ENCODE measurements around the gene AMFR.

Gene AMFR

DNA sequence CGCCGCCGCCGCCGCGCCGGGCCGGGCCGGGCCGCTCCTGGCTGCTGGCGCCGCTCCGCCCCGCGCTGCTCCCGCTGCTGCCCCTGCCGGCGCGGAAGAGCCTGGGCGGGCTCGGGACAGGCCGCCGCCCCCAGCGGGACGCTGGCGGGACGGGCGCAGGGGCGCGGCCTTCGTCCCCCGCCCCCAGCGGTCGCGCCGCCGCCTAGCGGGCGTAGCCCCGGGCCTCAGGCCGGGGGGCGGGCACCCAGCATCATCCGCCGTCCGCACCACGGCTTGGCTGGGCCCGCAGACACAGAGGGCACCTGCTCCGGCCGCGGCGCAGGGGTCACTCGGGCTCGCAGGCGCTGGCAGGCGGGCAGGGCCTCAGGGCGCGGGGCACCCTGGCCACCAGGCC is at the start of gene AMFR:
Gene AMFR, minus strand, starts transcription at position 107 of the 394 bp plus-strand sequence. CDS start 218 bp downstream, outside the sequence.
- peak; percentile 60 for DNase-seq

- no peak for DNase-seq
Measured at GRCh38 chr16:56470666-56471065, 45.3 kb upstream of the AMFR start.

- no peak for DNase-seq
Measured at GRCh38 chr16:56470232-56470631, 44.9 kb upstream of the AMFR start.

GRCh38 chr16:56469748-56470147 is 44.4 kb upstream of the AMFR start:
- DNase-seq = no peak

- no peak for DNase-seq
Measured at GRCh38 chr16:56468800-56469199, 43.5 kb upstream of the AMFR start.

- DNase-seq = no peak
Measured at GRCh38 chr16:56466344-56466743, 41.0 kb upstream of the AMFR start.

- no peak for DNase-seq
Measured at GRCh38 chr16:56463153-56463552, 37.8 kb upstream of the AMFR start.

- no peak for DNase-seq
Measured at GRCh38 chr16:56462064-56462796, 36.9 kb upstream of the AMFR start.

DNA sequence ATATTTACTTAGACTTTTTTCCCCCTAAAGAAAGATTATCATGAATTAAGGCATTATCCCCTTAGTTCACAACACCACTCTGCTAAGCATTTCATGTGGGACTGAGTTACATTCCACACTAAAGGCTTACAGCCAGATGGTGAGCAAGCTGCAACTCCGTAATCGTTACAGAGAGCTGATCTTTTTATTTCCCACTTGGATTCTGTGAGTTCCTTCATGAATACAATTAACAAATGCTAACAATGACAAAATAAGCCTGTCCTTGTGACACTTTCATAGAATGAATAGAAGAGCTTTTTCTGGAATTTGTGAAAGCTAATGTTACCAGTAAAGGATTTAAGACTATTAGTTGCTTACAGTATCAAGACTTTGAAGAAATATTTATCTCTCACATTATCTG is 34.8 kb upstream of the AMFR start:
- DNase-seq = no peak

- no peak for DNase-seq
Measured at GRCh38 chr16:56457927-56458470, 32.7 kb upstream of the AMFR start.

DNA sequence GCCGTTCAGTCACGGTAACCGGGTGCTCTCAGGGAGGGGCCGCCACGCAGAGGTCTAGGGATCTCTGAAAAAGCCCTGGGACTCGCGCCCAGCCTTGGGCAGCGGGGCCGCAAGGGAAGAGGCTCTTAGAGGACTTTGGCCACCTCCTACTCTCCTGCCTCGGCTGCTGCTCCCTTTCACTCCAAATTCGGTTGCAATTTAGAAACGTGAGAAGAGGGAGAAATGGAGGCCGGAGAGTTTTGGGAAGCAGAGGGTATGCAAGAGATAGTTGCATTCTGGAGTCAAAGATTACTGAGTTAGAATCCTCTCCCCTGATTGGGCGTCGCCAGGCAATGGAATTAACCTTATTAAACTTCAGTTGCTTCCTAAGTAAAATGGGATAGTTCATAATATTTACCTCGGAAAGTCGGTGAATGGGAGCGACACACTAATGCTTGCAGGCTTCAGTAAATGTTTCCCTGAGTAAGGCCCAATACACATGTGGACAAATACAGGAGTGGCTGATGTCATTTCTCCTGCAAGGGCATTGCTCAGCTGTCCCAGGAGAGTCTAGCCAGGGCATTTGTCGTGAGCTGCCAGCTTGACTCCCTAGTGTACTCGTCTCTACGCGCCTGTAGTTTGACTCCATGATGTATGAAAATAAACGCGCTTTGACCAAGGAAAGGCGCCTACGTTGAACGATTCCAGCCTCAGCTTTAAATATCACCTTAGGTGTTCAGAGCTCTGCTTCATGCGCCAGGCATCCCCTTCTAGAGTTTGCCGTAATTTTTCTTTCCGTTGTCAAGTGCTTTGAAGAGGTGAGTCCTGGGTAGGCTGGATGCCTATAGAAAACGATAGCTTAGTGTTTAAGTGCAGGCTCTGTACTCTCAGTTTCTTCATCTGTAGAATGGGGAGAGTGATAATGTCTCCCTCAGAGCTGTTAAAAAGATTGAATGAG is 26.7 kb upstream of the AMFR start:
- DNase-seq = peak; percentile 29

DNA sequence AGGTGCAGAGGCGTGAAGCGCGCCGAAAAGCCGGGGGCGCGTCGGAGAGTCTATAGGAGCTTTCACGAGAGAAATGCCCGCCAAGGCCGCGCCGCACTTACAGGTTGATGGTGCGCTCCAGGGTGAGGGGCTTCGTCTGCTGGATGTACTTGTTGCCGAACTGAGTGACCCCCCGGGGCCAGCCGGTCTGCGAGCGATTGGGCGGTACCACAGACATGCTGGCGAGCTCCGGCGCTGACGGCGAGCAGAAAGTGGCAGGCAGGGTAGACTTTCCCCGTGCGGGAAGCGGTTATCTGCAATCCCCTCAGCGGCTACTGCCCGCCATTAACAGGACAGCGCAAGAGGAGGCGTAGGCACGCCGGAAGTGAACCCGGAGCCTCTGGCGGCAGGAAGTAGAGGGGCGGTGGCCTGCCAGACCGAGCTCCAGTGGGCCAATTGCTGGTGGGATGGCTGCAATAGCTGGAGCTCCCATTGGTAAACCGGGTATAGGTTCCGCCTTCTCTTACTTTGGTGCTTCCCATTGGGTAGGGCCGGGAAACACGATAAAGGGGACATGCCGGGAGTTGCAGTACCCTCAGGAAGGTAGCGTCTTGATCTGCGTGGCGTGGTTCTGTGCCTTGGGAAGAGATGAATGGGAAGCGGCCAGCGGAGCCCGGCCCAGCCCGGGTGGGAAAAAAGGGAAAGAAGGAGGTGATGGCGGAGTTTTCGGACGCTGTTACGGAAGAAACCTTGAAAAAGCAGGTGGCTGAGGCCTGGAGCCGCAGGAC is 25.8 kb upstream of the AMFR start, which contains the start of the genes NUDT21 and OGFOD1:
Gene NUDT21, minus strand, starts transcription at position 347 of the 767 bp plus-strand sequence. Its CDS starts 130 bp downstream, at position 217.
Gene OGFOD1, plus strand, starts transcription at position 569 of the 767 bp plus-strand sequence. Its CDS starts 59 bp downstream, at position 628.
- peak; percentile 91 for DNase-seq

GRCh38 chr16:56450275-56450985 is 25.1 kb upstream of the AMFR start:
- DNase-seq = no peak

DNA sequence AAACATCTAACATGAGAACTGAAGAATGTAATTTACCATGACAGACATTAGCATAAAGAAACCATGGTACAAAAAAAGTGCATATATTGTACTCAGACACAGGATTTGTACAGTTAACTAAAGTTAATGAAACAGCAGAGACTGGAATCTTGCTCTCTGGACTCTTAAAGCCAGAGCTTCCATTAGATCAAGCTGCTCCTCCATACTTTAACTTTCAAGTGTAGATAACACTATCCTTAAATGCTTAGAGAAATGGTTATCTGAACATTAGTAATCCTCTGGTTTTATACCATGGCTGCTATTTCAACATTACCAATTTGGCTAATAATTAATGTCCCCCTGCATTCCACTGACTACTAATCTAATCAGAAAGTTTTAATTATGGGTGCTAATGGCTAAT is 22.7 kb upstream of the AMFR start:
- DNase-seq = no peak

- DNase-seq = no peak
Measured at GRCh38 chr16:56447286-56447685, 21.9 kb upstream of the AMFR start.

- DNase-seq = no peak
Measured at GRCh38 chr16:56438038-56438437, 12.7 kb upstream of the AMFR start.

GRCh38 chr16:56436258-56436657 is 10.9 kb upstream of the AMFR start:
- DNase-seq = no peak

DNA sequence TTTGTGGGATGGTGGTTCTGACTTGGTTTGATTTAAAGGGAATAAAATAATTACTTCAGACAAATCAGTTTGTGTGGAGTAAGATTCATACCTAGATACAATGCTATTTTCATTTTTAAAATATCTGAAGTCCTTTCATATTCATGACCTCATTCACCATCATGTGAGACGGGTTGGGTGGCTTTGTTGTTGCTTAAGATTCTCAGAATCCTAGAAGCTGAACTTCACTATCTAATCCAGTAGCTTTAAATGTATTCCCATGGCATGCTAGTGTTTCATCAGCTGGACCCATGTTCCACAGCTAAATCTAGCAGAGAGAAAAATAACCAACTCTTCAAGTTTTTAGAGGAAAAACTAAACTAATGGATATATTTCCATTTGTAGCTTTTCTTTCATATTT is 2.7 kb upstream of the AMFR start:
- no peak for DNase-seq

DNA sequence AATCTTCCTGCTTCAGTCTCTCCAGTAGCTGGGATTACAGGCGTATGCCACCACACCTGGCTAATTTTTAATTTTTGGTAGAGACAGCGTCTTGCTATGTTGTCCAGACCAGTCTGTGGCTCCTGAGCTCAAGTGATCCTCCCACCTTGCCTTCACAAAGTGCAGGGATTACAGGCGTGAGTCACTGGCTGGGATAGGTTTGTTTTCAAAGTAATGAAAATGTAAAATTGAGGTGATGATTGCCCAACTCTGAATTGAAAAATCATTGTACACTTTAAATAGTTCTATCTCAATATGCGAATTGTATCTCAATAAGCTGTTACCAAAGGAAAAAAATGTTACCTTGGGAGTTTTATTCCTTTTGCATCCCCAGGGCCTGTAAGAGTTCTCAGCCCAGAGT is 1.2 kb upstream of the AMFR start:
- DNase-seq = no peak

GRCh38 chr16:56424791-56425438 is 430 bp downstream of the AMFR start:
- DNase-seq = peak; percentile 30

DNA sequence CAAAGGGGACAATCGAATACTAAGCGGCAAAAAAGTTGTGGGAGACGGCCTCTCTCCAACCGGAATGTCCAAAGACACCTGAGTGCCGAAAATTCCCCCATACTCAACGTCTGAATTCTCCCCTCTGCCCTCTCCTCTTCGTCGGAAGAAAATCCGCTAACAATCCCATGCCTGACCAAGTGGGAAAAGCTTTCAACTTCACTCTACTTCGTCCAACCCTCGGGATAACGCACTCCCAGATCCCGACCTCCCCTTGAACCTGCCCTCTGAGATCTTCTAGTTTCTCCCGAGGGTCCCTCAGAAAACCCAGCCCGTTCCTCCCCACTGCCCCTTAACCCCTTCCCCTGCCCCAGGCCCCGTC is 961 bp downstream of the AMFR start:
- no peak for DNase-seq

Measured in NCI-H2171 (cell line).